ENCODE results near the gene CENPF.
"Not testable (repeated sequence)": the region's sequence is repeated elsewhere in the genome, so short reads cannot be mapped to it uniquely, and the experiment has no call there.

Gene CENPF

GRCh38 chr1:214584805-214585766 is 17.9 kb upstream of the CENPF start:
- no peak for DNase-seq (ENCODE audit: low read depth)

- DNase-seq (ENCODE audit: low read depth): no peak
These were observed 16.4 kb upstream of the CENPF start for GRCh38 chr1:214586621-214587020.

- DNase-seq (ENCODE audit: low read depth): no peak
These were observed 15.8 kb upstream of the CENPF start for GRCh38 chr1:214587165-214587564.

GRCh38 chr1:214588963-214589597 is 13.9 kb upstream of the CENPF start:
- no peak for DNase-seq (ENCODE audit: low read depth)

- DNase-seq (ENCODE audit: low read depth): no peak
These were observed 12.3 kb upstream of the CENPF start for GRCh38 chr1:214590696-214591095.

GRCh38 chr1:214591918-214592317 is 11.1 kb upstream of the CENPF start:
- not testable (repeated sequence) for DNase-seq (ENCODE audit: low read depth)

GRCh38 chr1:214593158-214593557 is 9.8 kb upstream of the CENPF start:
- DNase-seq (ENCODE audit: low read depth): no peak

GRCh38 chr1:214603819-214604252 is 841 bp downstream of the CENPF start:
- DNase-seq (ENCODE audit: low read depth): no peak

GRCh38 chr1:214604523-214604922 is 1.5 kb downstream of the CENPF start:
- DNase-seq (ENCODE audit: low read depth): no peak

- DNase-seq (ENCODE audit: low read depth): not testable (repeated sequence)
These were observed 2.5 kb downstream of the CENPF start for GRCh38 chr1:214605484-214605883.

- not testable (repeated sequence) for DNase-seq (ENCODE audit: low read depth)
These were observed 3.2 kb downstream of the CENPF start for GRCh38 chr1:214605933-214606925.

- DNase-seq (ENCODE audit: low read depth): not testable (repeated sequence)
These were observed 4.7 kb downstream of the CENPF start for GRCh38 chr1:214607492-214608215.

- DNase-seq (ENCODE audit: low read depth): not testable (repeated sequence)
These were observed 5.3 kb downstream of the CENPF start for GRCh38 chr1:214608216-214608783.

- not testable (repeated sequence) for DNase-seq (ENCODE audit: low read depth)
These were observed 5.8 kb downstream of the CENPF start for GRCh38 chr1:214608817-214609216.

GRCh38 chr1:214609692-214610091 is 6.7 kb downstream of the CENPF start:
- no peak for DNase-seq (ENCODE audit: low read depth)

GRCh38 chr1:214610136-214610535 is 7.1 kb downstream of the CENPF start:
- not testable (repeated sequence) for DNase-seq (ENCODE audit: low read depth)

GRCh38 chr1:214615109-214615508 is 12.1 kb downstream of the CENPF start:
- DNase-seq (ENCODE audit: low read depth): no peak

GRCh38 chr1:214615871-214616270 is 12.9 kb downstream of the CENPF start:
- DNase-seq (ENCODE audit: low read depth): no peak

- no peak for DNase-seq (ENCODE audit: low read depth)
These were observed 14.3 kb downstream of the CENPF start for GRCh38 chr1:214617246-214617645.

GRCh38 chr1:214617843-214618242 is 14.8 kb downstream of the CENPF start:
- DNase-seq (ENCODE audit: low read depth): no peak

GRCh38 chr1:214621236-214621635 is 18.2 kb downstream of the CENPF start:
- DNase-seq (ENCODE audit: low read depth): no peak
